Neural cell (in vitro differentiated cells): Measurements from ENCODE around the gene PCNX2. TPM values are rescaled to one million over a fixed set of nuclear protein-coding genes. Genes with fewer than 3 reads are reported as not detected.

Experiments
- H2AFZ ChIP-seq: fragments of 200-600, 300-800 bp; sonication (generic), shearing (Covaris generic); 2 replicates; pipeline ENCODE4 v1.6.0; 2014; ENCODE audit warnings: low read depth, mild to moderate bottlenecking, antibody characterized with exemption, low read length, moderate library complexity
- H3F3A ChIP-seq: fragments of 200-600 bp; shearing (Covaris generic); 2 replicates; pipeline ENCODE4 v1.6.1; 2016; ENCODE audit warnings: mild to moderate bottlenecking, moderate library complexity, mixed read lengths, antibody characterized with exemption, low read length; ENCODE audit not compliant: insufficient read depth, poor library complexity, severe bottlenecking
- H3K27ac ChIP-seq: fragments of 200-600, 300-800 bp; sonication (generic), shearing (Covaris generic); 2 replicates; pipeline ENCODE4 v1.5.1; 2014; ENCODE audit warnings: mild to moderate bottlenecking, low read length, moderate library complexity
- H3K27me3 ChIP-seq: fragments of 300-800, 200-600 bp; sonication (generic), shearing (Covaris generic); 2 replicates; pipeline ENCODE4 v1.6.0; 2014; ENCODE audit warnings: mild to moderate bottlenecking, low read depth, low read length, moderate library complexity; ENCODE audit not compliant: insufficient read depth
- H3K36me3 ChIP-seq: fragments of 300-800, 200-600 bp; sonication (generic), shearing (Covaris generic); 2 replicates; pipeline ENCODE4 v1.5.1; 2014; ENCODE audit warnings: mild to moderate bottlenecking, antibody characterized with exemption, low read length, moderate library complexity; ENCODE audit not compliant: insufficient read depth
- H3K4me2 ChIP-seq: fragments of 300-800, 200-600 bp; sonication (generic), shearing (Covaris generic); 2 replicates; pipeline ENCODE4 v1.6.0; 2014; ENCODE audit warnings: mild to moderate bottlenecking, low read length
- H3K4me3 ChIP-seq: fragments of 300-800, 200-600 bp; sonication (generic), shearing (Covaris generic); 2 replicates; pipeline ENCODE4 v1.5.1; 2014; ENCODE audit warnings: mild to moderate bottlenecking, low read length, moderate library complexity
- H3K79me2 ChIP-seq: fragments of 200-600 bp; shearing (Covaris generic); replicated peaks from 2 replicates; pipeline ENCODE4 v1.6.0; 2014; ENCODE audit warnings: mild to moderate bottlenecking, low read length, moderate library complexity; ENCODE audit not compliant: insufficient read depth
- H3K9ac ChIP-seq: fragments of 300-800, 200-600 bp; sonication (generic), shearing (Covaris generic); 2 replicates; pipeline ENCODE4 v1.6.1; 2016; ENCODE audit warnings: mild to moderate bottlenecking, low read length, mixed read lengths
- H3K9me2 ChIP-seq: fragments of 200-600 bp; shearing (Covaris generic); 2 replicates; pipeline ENCODE4 v1.6.1; 2016; ENCODE audit warnings: mild to moderate bottlenecking, low read length, mixed read lengths; ENCODE audit not compliant: insufficient read depth
- H3K9me3 ChIP-seq: fragments of 200-600, 300-800 bp; sonication (generic), shearing (Covaris generic); 2 replicates; pipeline ENCODE4 v1.6.1; 2016; ENCODE audit warnings: mild to moderate bottlenecking, mixed run types, low read length, moderate library complexity, mixed read lengths
- H4K20me1 ChIP-seq: fragments of 200-600 bp; shearing (Covaris generic); 2 replicates; pipeline ENCODE4 v1.6.1; 2016; ENCODE audit warnings: mild to moderate bottlenecking, mixed run types; ENCODE audit not compliant: insufficient read depth
- EP300 ChIP-seq: fragments of 450-650 bp; conservative IDR thresholded peaks from 2 replicates; pipeline ENCODE4 v1.6.1; 2014; ENCODE audit warnings: antibody characterized with exemption, mild to moderate bottlenecking, moderate library complexity; ENCODE audit not compliant: poor library complexity, severe bottlenecking
- EZH2 ChIP-seq: fragments of 200-600, 300-800 bp; shearing (Covaris generic), sonication (generic); IDR thresholded peaks from 2 replicates; pipeline ENCODE4 v1.6.1; 2014; ENCODE audit warnings: antibody characterized with exemption, low read length, borderline replicate concordance, mild to moderate bottlenecking; ENCODE audit not compliant: insufficient read depth, poor library complexity, severe bottlenecking
- MXI1 ChIP-seq: fragments of 450-650 bp; conservative IDR thresholded peaks from 2 replicates; pipeline ENCODE4 v1.6.1; 2014; ENCODE audit warnings: antibody characterized with exemption, mild to moderate bottlenecking; ENCODE audit not compliant: poor library complexity, severe bottlenecking
- POLR2AphosphoS5 ChIP-seq: IDR thresholded peaks from 2 replicates; pipeline ENCODE4 v1.6.1; 2012
- RAD21 ChIP-seq: fragments of 450-650 bp; conservative IDR thresholded peaks from 2 replicates; pipeline ENCODE4 v1.6.1; 2014; ENCODE audit warnings: antibody characterized with exemption, mild to moderate bottlenecking, moderate library complexity
- SMC3 ChIP-seq: fragments of 450-650 bp; conservative IDR thresholded peaks from 2 replicates; pipeline ENCODE4 v1.6.1; 2014; ENCODE audit warnings: antibody characterized with exemption, mild to moderate bottlenecking, moderate library complexity; ENCODE audit not compliant: poor library complexity
- TAF1 ChIP-seq: IDR thresholded peaks from 2 replicates; pipeline ENCODE4 v1.6.1; 2012; ENCODE audit warnings: low read depth
- polyA plus RNA-seq: library from polyadenylated mRNA; depleted of rRNA; stranded (reverse); fragments of >200 nt; gene quantifications from 2 replicates; pipeline ENCODE4 v1.2.3, GENCODE V29; 2014
- TF ChIP-seq, protein P1 (sequence below): fragments of 450-650 bp; IDR thresholded peaks from 2 replicates; pipeline ENCODE4 v1.5.1; 2014; ENCODE audit warnings: antibody characterized with exemption, mild to moderate bottlenecking, moderate library complexity; ENCODE audit not compliant: poor library complexity, severe bottlenecking
- TF ChIP-seq, protein P2 (sequence below): IDR thresholded peaks from 2 replicates; pipeline ENCODE4 v1.6.1; 2012; ENCODE audit warnings: borderline replicate concordance

Gene PCNX2
- polyA plus RNA-seq, 1 donor from 2014 or later: 17.2 TPM

DNA sequence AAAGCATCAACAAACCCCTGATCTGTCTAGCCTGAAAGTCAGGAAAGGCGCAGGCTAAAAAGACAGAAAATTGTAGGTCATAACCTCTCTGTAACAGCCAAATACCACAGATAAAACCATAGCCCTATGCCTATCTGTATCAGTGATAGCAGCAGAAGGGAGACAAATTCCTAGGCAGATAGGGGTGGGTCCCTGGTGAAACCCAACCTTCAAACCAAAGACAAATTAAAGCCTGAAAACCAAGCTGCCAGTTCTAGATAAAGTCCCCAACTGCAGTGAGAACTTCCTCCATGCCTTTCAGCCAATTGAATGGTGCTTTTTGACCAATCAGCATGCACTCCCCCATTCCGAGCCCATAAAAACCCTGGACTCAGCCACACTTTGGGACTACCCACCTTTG lies 229.8 kb downstream of the PCNX2 start:
- H3K4me3 ChIP-seq: no peak overlapping the region
- H2AFZ ChIP-seq: no peak overlapping the region
- H3K9me3 ChIP-seq: no peaks in the 10 kb centered on the region
- no peaks in the 10 kb centered on the region for H3K79me2 ChIP-seq
- H3K27me3 ChIP-seq: no peaks in the 10 kb centered on the region
- H3K27ac ChIP-seq: no peak overlapping the region
- H3F3A ChIP-seq: no peaks in the 10 kb centered on the region
- no peaks in the 10 kb centered on the region for H4K20me1 ChIP-seq
- H3K9me2 ChIP-seq: no peaks in the 10 kb centered on the region
- no peak overlapping the region for H3K9ac ChIP-seq
- no peaks in the 10 kb centered on the region for H3K36me3 ChIP-seq
- no peak overlapping the region for H3K4me2 ChIP-seq
- no peak for TF ChIP-seq POLR2AphosphoS5
- TF ChIP-seq TAF1: no peak
- TF ChIP-seq, protein P1, sequence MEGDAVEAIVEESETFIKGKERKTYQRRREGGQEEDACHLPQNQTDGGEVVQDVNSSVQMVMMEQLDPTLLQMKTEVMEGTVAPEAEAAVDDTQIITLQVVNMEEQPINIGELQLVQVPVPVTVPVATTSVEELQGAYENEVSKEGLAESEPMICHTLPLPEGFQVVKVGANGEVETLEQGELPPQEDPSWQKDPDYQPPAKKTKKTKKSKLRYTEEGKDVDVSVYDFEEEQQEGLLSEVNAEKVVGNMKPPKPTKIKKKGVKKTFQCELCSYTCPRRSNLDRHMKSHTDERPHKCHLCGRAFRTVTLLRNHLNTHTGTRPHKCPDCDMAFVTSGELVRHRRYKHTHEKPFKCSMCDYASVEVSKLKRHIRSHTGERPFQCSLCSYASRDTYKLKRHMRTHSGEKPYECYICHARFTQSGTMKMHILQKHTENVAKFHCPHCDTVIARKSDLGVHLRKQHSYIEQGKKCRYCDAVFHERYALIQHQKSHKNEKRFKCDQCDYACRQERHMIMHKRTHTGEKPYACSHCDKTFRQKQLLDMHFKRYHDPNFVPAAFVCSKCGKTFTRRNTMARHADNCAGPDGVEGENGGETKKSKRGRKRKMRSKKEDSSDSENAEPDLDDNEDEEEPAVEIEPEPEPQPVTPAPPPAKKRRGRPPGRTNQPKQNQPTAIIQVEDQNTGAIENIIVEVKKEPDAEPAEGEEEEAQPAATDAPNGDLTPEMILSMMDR: no peak

DNA sequence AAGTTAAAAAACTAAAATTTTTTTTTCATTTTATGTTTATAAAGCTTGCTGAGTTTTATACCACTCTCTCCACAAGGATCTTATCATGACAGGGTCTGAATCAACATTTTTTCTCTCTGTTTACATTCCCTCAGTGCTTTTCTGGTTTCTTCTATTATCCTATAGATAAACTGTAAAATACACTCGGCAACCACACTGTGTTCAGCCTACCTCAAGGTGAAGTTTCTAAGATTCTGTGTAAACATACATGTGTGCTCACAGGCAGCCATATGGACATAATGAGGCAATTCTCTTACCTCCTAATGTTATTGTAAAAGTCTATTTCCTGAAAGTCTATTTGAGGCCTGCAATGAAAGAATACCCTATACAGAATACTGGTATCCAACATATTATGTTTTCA lies 230.5 kb downstream of the PCNX2 start:
- Histone ChIP-seq H3K9ac (no peak overlapping the region), H3K4me2 (no peak overlapping the region), H3K27ac (no peak overlapping the region), H3K27me3 (no peaks in the 10 kb centered on the region), H3K79me2 (no peaks in the 10 kb centered on the region), H4K20me1 (no peaks in the 10 kb centered on the region), H3K9me2 (no peaks in the 10 kb centered on the region), H2AFZ (no peak overlapping the region), H3K4me3 (no peak overlapping the region), H3F3A (no peaks in the 10 kb centered on the region), H3K36me3 (no peaks in the 10 kb centered on the region), H3K9me3 (no peaks in the 10 kb centered on the region)
- TF ChIP-seq, protein P2, sequence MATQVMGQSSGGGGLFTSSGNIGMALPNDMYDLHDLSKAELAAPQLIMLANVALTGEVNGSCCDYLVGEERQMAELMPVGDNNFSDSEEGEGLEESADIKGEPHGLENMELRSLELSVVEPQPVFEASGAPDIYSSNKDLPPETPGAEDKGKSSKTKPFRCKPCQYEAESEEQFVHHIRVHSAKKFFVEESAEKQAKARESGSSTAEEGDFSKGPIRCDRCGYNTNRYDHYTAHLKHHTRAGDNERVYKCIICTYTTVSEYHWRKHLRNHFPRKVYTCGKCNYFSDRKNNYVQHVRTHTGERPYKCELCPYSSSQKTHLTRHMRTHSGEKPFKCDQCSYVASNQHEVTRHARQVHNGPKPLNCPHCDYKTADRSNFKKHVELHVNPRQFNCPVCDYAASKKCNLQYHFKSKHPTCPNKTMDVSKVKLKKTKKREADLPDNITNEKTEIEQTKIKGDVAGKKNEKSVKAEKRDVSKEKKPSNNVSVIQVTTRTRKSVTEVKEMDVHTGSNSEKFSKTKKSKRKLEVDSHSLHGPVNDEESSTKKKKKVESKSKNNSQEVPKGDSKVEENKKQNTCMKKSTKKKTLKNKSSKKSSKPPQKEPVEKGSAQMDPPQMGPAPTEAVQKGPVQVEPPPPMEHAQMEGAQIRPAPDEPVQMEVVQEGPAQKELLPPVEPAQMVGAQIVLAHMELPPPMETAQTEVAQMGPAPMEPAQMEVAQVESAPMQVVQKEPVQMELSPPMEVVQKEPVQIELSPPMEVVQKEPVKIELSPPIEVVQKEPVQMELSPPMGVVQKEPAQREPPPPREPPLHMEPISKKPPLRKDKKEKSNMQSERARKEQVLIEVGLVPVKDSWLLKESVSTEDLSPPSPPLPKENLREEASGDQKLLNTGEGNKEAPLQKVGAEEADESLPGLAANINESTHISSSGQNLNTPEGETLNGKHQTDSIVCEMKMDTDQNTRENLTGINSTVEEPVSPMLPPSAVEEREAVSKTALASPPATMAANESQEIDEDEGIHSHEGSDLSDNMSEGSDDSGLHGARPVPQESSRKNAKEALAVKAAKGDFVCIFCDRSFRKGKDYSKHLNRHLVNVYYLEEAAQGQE: no peak

DNA sequence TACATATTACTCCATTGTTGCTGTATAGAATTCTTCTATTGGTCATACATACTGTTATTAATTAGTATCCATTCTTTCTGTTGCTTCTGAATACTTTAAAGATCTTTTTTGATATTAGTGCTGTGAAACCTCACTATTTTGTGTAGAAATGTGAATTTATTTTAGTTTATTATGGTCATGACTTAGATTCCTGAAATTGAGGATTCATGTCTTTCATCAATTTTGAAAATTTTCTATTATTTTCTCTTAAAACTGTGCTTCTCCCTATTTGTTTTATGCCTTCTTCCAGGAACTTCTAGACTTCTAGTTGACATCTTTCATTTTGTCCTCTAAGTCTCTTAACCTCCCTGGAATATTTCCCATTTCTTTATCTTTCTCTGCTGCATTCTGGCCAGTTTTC lies 232.1 kb downstream of the PCNX2 start:
- no peaks in the 10 kb centered on the region for H3K9me3 ChIP-seq
- no peak overlapping the region for H3K4me2 ChIP-seq
- no peak for TF ChIP-seq RAD21
- TF ChIP-seq SMC3: no peak
- no peak for TF ChIP-seq MXI1
- TF ChIP-seq, protein P1: no peak
- TF ChIP-seq TAF1: no peak
- TF ChIP-seq, protein P2: no peak
- TF ChIP-seq POLR2AphosphoS5: no peak
- no peak for TF ChIP-seq EP300
- TF ChIP-seq EZH2: no peak
- H3K27ac ChIP-seq: no peak overlapping the region
- H3K9me2 ChIP-seq: no peaks in the 10 kb centered on the region
- no peaks in the 10 kb centered on the region for H3K27me3 ChIP-seq
- no peaks in the 10 kb centered on the region for H3K36me3 ChIP-seq
- no peaks in the 10 kb centered on the region for H3F3A ChIP-seq
- no peaks in the 10 kb centered on the region for H4K20me1 ChIP-seq
- H2AFZ ChIP-seq: no peak overlapping the region
- H3K4me3 ChIP-seq: no peak overlapping the region
- no peak overlapping the region for H3K9ac ChIP-seq
- H3K79me2 ChIP-seq: no peaks in the 10 kb centered on the region
